Memory B cell (primary cell): Measurements from ENCODE around the gene MBD3.

ENCODE experiments used
- ATAC-seq: fragments of 150-1000 bp; cut with Tn5 transposase; 2 replicates; pipeline ENCODE4 v1.10.0; 2021; ENCODE audit warnings: low read depth, mild to moderate bottlenecking, moderate library complexity
- DNase-seq, 2 donors: peaks; one replicate each; pipeline ENCODE4 v3.0.0; 2022; ENCODE audit warnings: low spot score in 2 of 2
- H3K27ac Mint-ChIP-seq: one replicate; pipeline ENCODE4 v1.8.0; 2022; ENCODE audit warnings: mild to moderate bottlenecking, moderate library complexity, mixed read lengths
- H3K27me3 Mint-ChIP-seq: one replicate; pipeline ENCODE4 v1.8.0; 2022; ENCODE audit warnings: mixed read lengths
- H3K36me3 Mint-ChIP-seq: one replicate; pipeline ENCODE4 v1.8.0; 2022; ENCODE audit warnings: mild to moderate bottlenecking, mixed read lengths
- H3K4me1 Mint-ChIP-seq: one replicate; pipeline ENCODE4 v1.8.0; 2022; ENCODE audit warnings: mixed read lengths
- H3K4me3 Mint-ChIP-seq: one replicate; pipeline ENCODE4 v1.8.0; 2022; ENCODE audit warnings: mild to moderate bottlenecking, moderate library complexity, mixed read lengths
- H3K9me3 Mint-ChIP-seq: one replicate; pipeline ENCODE4 v1.8.0; 2022; ENCODE audit warnings: mixed read lengths

Gene MBD3

GRCh38 chr19:1566392-1567115 lies 26.1 kb downstream of the MBD3 start:
- H3K27ac Mint-ChIP-seq: no peak overlapping the region
- H3K27me3 Mint-ChIP-seq: peaks cover 6% of the 10 kb centered on the region
- H3K36me3 Mint-ChIP-seq: no peaks in the 10 kb centered on the region
- peaks cover 5% of the 10 kb centered on the region for H3K4me1 Mint-ChIP-seq
- DNase-seq: peak in 1 of 2 donors; percentile 7
- H3K9me3 Mint-ChIP-seq: no peaks in the 10 kb centered on the region
- ATAC-seq: no peak
- no peak overlapping the region for H3K4me3 Mint-ChIP-seq

- Mint-ChIP-seq H3K4me1 (no peaks in the 10 kb centered on the region), H3K4me3 (no peak overlapping the region), H3K27ac (no peak overlapping the region), H3K27me3 (peaks cover 1% of the 10 kb centered on the region), H3K36me3 (no peaks in the 10 kb centered on the region), H3K9me3 (no peaks in the 10 kb centered on the region)
- ATAC-seq: no peak
- no peak for DNase-seq
Observed at GRCh38 chr19:1563251-1563650, 29.4 kb downstream of the MBD3 start.

- Mint-ChIP-seq H3K27ac (no peak overlapping the region), H3K27me3 (peaks cover 1% of the 10 kb centered on the region), H3K36me3 (no peaks in the 10 kb centered on the region), H3K4me3 (no peak overlapping the region), H3K9me3 (no peaks in the 10 kb centered on the region), H3K4me1 (no peaks in the 10 kb centered on the region)
- ATAC-seq (no peak), DNase-seq (no peak)
Observed at GRCh38 chr19:1561236-1561842, 31.3 kb downstream of the MBD3 start.

GRCh38 chr19:1560286-1560882 lies 32.3 kb downstream of the MBD3 start:
- DNase-seq: no peak
- Mint-ChIP-seq H3K36me3 (no peaks in the 10 kb centered on the region), H3K27me3 (peaks cover 1% of the 10 kb centered on the region), H3K4me1 (no peaks in the 10 kb centered on the region), H3K4me3 (no peak overlapping the region), H3K27ac (no peak overlapping the region), H3K9me3 (no peaks in the 10 kb centered on the region)
- ATAC-seq: no peak

GRCh38 chr19:1558552-1558951 lies 34.1 kb downstream of the MBD3 start:
- no peak overlapping the region for H3K27ac Mint-ChIP-seq
- DNase-seq (no peak), ATAC-seq (no peak)
- H3K9me3 Mint-ChIP-seq: no peaks in the 10 kb centered on the region
- no peaks in the 10 kb centered on the region for H3K4me1 Mint-ChIP-seq
- H3K27me3 Mint-ChIP-seq: peaks cover 1% of the 10 kb centered on the region
- H3K4me3 Mint-ChIP-seq: no peak overlapping the region
- no peaks in the 10 kb centered on the region for H3K36me3 Mint-ChIP-seq

- Mint-ChIP-seq H3K9me3 (no peaks in the 10 kb centered on the region), H3K4me1 (no peaks in the 10 kb centered on the region), H3K36me3 (no peaks in the 10 kb centered on the region), H3K4me3 (no peak overlapping the region), H3K27ac (no peak overlapping the region), H3K27me3 (peaks cover 7% of the 10 kb centered on the region)
- ATAC-seq (no peak), DNase-seq (no peak)
Observed at GRCh38 chr19:1556390-1557070, 36.1 kb downstream of the MBD3 start.

- Mint-ChIP-seq H3K9me3 (no peaks in the 10 kb centered on the region), H3K4me3 (no peak overlapping the region), H3K36me3 (no peaks in the 10 kb centered on the region), H3K4me1 (no peaks in the 10 kb centered on the region), H3K27me3 (peaks cover 7% of the 10 kb centered on the region), H3K27ac (no peak overlapping the region)
- no peak for ATAC-seq
- no peak for DNase-seq
Observed at GRCh38 chr19:1555487-1556389, 36.9 kb downstream of the MBD3 start.

GRCh38 chr19:1554968-1555367 lies 37.7 kb downstream of the MBD3 start:
- ATAC-seq (no peak), DNase-seq (no peak)
- Mint-ChIP-seq H3K9me3 (no peaks in the 10 kb centered on the region), H3K27ac (no peak overlapping the region), H3K27me3 (peaks cover 7% of the 10 kb centered on the region), H3K4me1 (no peaks in the 10 kb centered on the region), H3K4me3 (no peak overlapping the region), H3K36me3 (no peaks in the 10 kb centered on the region)

GRCh38 chr19:1553415-1553814 lies 39.2 kb downstream of the MBD3 start:
- peaks cover 12% of the 10 kb centered on the region for H3K27me3 Mint-ChIP-seq
- no peaks in the 10 kb centered on the region for H3K36me3 Mint-ChIP-seq
- peaks cover 3% of the 10 kb centered on the region for H3K4me1 Mint-ChIP-seq
- ATAC-seq (no peak), DNase-seq (no peak)
- no peak overlapping the region for H3K4me3 Mint-ChIP-seq
- no peak overlapping the region for H3K27ac Mint-ChIP-seq
- H3K9me3 Mint-ChIP-seq: peaks cover 1% of the 10 kb centered on the region

- Mint-ChIP-seq H3K27ac (no peak overlapping the region), H3K9me3 (peaks cover 1% of the 10 kb centered on the region), H3K4me1 (peaks cover 3% of the 10 kb centered on the region), H3K36me3 (no peaks in the 10 kb centered on the region), H3K27me3 (peaks cover 12% of the 10 kb centered on the region), H3K4me3 (no peak overlapping the region)
- DNase-seq: no peak
- ATAC-seq: no peak
Observed at GRCh38 chr19:1551068-1552040, 41.3 kb downstream of the MBD3 start.

- H3K27ac Mint-ChIP-seq: no peak overlapping the region
- H3K4me3 Mint-ChIP-seq: no peak overlapping the region
- ATAC-seq (no peak), DNase-seq (no peak)
- peaks cover 6% of the 10 kb centered on the region for H3K4me1 Mint-ChIP-seq
- peaks cover 1% of the 10 kb centered on the region for H3K9me3 Mint-ChIP-seq
- peaks cover 13% of the 10 kb centered on the region for H3K27me3 Mint-ChIP-seq
- H3K36me3 Mint-ChIP-seq: no peaks in the 10 kb centered on the region
Observed at GRCh38 chr19:1549332-1549945, 43.2 kb downstream of the MBD3 start.

- Mint-ChIP-seq H3K4me3 (no peak overlapping the region), H3K36me3 (no peaks in the 10 kb centered on the region), H3K27me3 (peaks cover 12% of the 10 kb centered on the region), H3K4me1 (no peaks in the 10 kb centered on the region), H3K9me3 (no peaks in the 10 kb centered on the region), H3K27ac (no peak overlapping the region)
- no peak for DNase-seq
- ATAC-seq: no peak
Observed at GRCh38 chr19:1540365-1540925, 52.2 kb downstream of the MBD3 start.
